ENCODE data around the gene NPHP4. TPM values are rescaled to one million over a fixed set of nuclear protein-coding genes. Genes with fewer than 3 reads are reported as not detected.

The NPHP4 gene
- total and polyA plus RNA-seq, 2 experiments from 2014 or later = 6.4 to 12.7 TPM

DNA sequence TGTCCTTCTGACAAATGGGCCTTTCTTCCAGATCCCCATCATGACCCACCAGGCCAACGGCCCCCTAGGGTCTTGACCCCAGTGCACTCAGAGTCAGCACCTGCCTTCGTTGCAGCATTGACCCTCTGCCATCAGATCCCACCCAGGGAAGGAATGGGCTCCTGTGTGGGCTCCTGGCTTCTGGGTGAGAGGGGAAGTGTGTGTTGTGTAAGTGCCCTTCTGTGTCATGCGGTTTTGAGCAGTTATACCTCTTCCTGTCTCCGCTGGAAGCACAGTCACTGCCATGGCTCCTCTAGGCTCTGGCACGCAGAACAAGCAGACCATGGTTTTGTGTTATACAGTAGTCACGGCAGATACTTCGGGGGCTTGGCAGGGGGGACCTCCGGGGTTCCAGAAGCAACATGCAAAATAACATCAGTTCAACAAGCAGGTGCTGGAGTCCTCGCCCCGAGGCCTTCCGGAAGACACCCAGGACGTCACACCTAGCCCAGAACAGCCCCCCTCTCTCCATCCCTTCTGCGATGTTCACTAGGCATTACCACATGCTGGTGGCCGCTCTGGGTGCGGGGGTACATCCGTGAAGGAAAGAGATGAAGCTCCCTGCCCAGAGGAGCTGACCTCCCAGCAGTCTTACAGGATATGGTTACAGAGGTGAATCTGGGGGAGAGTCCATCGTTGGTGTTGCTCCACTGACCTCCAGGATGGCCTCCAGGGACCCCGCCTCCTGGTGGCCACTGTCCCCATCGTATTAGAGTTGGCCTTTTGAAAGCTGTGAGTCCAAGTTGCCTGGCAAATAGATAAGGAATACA, 36.0 kb upstream of the NPHP4 start:
- peak in 1 of 2 donors; percentile 28 for DNase-seq (ENCODE audit: low read depth in 1 of 2, low spot score in 1 of 2)
- Histone ChIP-seq H3K9me3 (ENCODE audit: low read depth) (no peaks in the 10 kb centered on the region), H3K4me3 (no peak overlapping the region), H3K4me1 (ENCODE audit: low read depth) (no peaks in the 10 kb centered on the region), H3K27ac (no peak overlapping the region), H3K27me3 (peaks cover 11% of the 10 kb centered on the region), H3K36me3 (no peaks in the 10 kb centered on the region)
- no peak for TF ChIP-seq CTCF (IDR thresholded peaks at IDR 0.05; ENCODE audit: low read depth, low read length)

GRCh38 chr1:6027591-6027990, 35.4 kb upstream of the NPHP4 start:
- H3K36me3 ChIP-seq = no peaks in the 10 kb centered on the region
- H3K4me3 ChIP-seq = no peak overlapping the region
- TF ChIP-seq CTCF (IDR thresholded peaks at IDR 0.05; ENCODE audit: low read depth, low read length) = no peak
- no peak for DNase-seq (ENCODE audit: low read depth in 1 of 2, low spot score in 1 of 2)
- H3K9me3 ChIP-seq (ENCODE audit: low read depth) = no peaks in the 10 kb centered on the region
- peaks cover 7% of the 10 kb centered on the region for H3K27me3 ChIP-seq
- no peak overlapping the region for H3K27ac ChIP-seq
- no peaks in the 10 kb centered on the region for H3K4me1 ChIP-seq (ENCODE audit: low read depth)

DNA sequence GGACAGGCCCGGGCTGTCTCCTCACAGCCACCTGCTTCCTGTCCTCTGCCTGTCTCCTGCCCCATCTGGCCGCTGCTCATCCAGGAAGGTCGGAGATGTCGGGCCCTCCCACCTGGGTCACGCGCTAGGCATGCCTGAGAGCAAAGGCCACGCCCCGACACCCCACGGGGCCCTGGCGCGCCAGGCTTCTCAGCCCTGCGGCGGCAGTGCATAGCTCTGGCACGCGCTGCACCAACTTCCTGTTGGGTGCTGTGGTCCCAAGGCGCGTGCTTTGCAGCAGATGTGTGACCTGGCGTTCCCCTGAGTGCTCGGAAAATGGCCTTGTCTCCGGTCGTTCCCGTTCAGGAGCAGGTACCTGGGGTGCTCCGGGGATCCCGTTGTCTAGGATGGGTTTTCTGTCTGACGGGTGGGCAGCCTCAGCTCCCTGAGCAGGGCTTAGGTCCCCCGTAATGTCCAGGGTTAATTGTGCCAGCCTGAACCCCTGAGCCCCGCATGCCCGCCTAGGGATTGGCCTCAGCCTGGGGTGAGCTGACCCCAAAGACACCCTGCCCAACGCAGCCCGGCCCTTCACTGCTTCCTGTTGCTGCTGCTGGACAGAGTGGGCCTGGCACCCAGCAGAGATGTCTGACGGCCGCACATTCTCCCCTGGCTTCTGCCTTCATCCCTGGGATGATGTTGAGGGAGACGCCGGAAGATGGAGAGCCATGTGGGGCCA, 34.0 kb upstream of the NPHP4 start:
- Histone ChIP-seq H3K27me3 (no peaks in the 10 kb centered on the region), H3K36me3 (no peaks in the 10 kb centered on the region), H3K9me3 (ENCODE audit: low read depth) (no peaks in the 10 kb centered on the region), H3K4me1 (ENCODE audit: low read depth) (no peaks in the 10 kb centered on the region), H3K27ac (no peak overlapping the region), H3K4me3 (no peak overlapping the region)
- no peak for TF ChIP-seq CTCF (IDR thresholded peaks at IDR 0.05; ENCODE audit: low read depth, low read length)
- DNase-seq (ENCODE audit: low read depth in 1 of 2, low spot score in 1 of 2) = peak; percentile 30 to 55

- no peak for DNase-seq (ENCODE audit: low read depth in 1 of 2, low spot score in 1 of 2)
- Histone ChIP-seq H3K27ac (no peak overlapping the region), H3K36me3 (no peaks in the 10 kb centered on the region), H3K9me3 (ENCODE audit: low read depth) (no peaks in the 10 kb centered on the region), H3K27me3 (no peaks in the 10 kb centered on the region), H3K4me3 (no peak overlapping the region), H3K4me1 (ENCODE audit: low read depth) (no peaks in the 10 kb centered on the region)
- TF ChIP-seq CTCF (IDR thresholded peaks at IDR 0.05; ENCODE audit: low read depth, low read length) = no peak
These were observed 33.3 kb upstream of the NPHP4 start for GRCh38 chr1:6025269-6026094.

- no peak for DNase-seq (ENCODE audit: low read depth in 1 of 2, low spot score in 1 of 2)
- Histone ChIP-seq H3K4me1 (ENCODE audit: low read depth) (no peaks in the 10 kb centered on the region), H3K27me3 (no peaks in the 10 kb centered on the region), H3K27ac (no peak overlapping the region), H3K36me3 (no peaks in the 10 kb centered on the region), H3K4me3 (no peak overlapping the region), H3K9me3 (ENCODE audit: low read depth) (no peaks in the 10 kb centered on the region)
- no peak for TF ChIP-seq CTCF (IDR thresholded peaks at IDR 0.05; ENCODE audit: low read depth, low read length)
These were observed 32.2 kb upstream of the NPHP4 start for GRCh38 chr1:6024376-6024775.

All from cardiac muscle cell (in vitro differentiated cells and primary cell).